Skeletal muscle satellite cell (primary cell): ENCODE results near the gene EBF3.

Experiments used
- H3K27me3 ChIP-seq: 2 replicates; pipeline ENCODE4 v1.7.0; 2013; ENCODE audit warnings: low read length; ENCODE audit not compliant: control insufficient read depth, insufficient read depth
- H3K36me3 ChIP-seq: 2 replicates; pipeline ENCODE4 v1.7.0; 2013; ENCODE audit warnings: mild to moderate bottlenecking, control low read depth, low read length; ENCODE audit not compliant: insufficient read depth
- H3K4me1 ChIP-seq: 2 replicates; pipeline ENCODE4 v1.7.0; 2013; ENCODE audit warnings: low read length; ENCODE audit not compliant: control insufficient read depth, insufficient read depth
- H3K4me2 ChIP-seq: 2 replicates; pipeline ENCODE4 v1.7.0; 2013; ENCODE audit warnings: mild to moderate bottlenecking, low read length
- H3K4me3 ChIP-seq: 2 replicates; pipeline ENCODE4 v1.7.0; 2013; ENCODE audit warnings: low read length
- H3K9ac ChIP-seq: 2 replicates; pipeline ENCODE4 v1.7.0; 2013; ENCODE audit warnings: mild to moderate bottlenecking, low read depth, low read length, moderate library complexity
- H3K9me3 ChIP-seq: replicated peaks from 2 replicates; pipeline ENCODE4 v1.7.0; 2013; ENCODE audit warnings: mild to moderate bottlenecking, control low read depth, low read length

Gene EBF3

DNA sequence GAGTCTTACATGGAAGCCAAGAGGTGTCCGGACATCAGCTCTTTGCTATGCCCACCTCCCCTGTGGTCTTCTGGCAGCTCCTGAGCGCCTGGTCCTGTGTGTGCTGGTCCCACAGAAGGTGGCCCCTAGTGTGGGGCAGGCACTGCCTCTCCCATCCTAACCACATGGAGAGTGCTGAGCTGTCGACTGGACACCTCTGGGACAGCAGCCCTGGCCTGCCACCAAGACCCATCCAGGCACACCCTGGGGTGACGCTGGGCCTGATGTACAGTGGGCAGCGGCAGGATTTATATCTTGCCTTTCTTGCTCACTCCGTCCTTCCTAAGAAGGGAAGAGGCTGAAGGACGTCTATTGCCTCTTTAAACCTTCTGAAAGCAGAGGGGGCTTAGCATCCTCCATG is 98.7 kb downstream of the EBF3 start:
- peaks cover 36% of the 10 kb centered on the region for H3K36me3 ChIP-seq
- H3K9ac ChIP-seq = no peak overlapping the region
- H3K27me3 ChIP-seq = no peaks in the 10 kb centered on the region
- no peaks in the 10 kb centered on the region for H3K4me1 ChIP-seq
- no peaks in the 10 kb centered on the region for H3K9me3 ChIP-seq
- H3K4me2 ChIP-seq = no peak overlapping the region
- no peak overlapping the region for H3K4me3 ChIP-seq

DNA sequence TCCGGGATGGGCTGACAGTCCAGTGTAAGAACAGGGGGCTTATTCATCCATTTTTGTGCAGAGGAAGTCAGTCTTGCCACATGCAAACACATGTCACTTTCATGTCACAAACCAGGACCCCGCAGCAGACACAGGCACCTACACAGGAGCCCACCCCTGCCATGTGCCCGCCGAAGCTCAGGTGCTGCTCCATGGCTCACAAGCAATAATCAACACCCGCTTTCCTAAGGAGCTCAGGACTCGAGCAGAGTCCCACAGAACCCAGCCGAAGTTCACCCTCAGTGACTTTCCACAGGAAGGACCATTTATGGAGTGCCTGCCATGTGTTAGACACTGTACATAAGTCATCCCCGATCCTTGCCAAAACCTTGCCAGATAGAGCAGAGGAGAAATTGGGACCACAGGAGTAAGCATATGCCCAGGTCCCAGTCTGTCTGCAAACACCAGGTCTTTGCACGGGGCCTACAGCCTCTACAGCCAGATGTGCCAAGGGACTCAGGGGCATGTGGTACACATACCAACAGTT is 99.4 kb downstream of the EBF3 start:
- peaks cover 34% of the 10 kb centered on the region for H3K36me3 ChIP-seq
- no peak overlapping the region for H3K4me3 ChIP-seq
- no peaks in the 10 kb centered on the region for H3K9me3 ChIP-seq
- no peak overlapping the region for H3K9ac ChIP-seq
- H3K4me2 ChIP-seq = no peak overlapping the region
- H3K4me1 ChIP-seq = no peaks in the 10 kb centered on the region
- H3K27me3 ChIP-seq = no peaks in the 10 kb centered on the region

DNA sequence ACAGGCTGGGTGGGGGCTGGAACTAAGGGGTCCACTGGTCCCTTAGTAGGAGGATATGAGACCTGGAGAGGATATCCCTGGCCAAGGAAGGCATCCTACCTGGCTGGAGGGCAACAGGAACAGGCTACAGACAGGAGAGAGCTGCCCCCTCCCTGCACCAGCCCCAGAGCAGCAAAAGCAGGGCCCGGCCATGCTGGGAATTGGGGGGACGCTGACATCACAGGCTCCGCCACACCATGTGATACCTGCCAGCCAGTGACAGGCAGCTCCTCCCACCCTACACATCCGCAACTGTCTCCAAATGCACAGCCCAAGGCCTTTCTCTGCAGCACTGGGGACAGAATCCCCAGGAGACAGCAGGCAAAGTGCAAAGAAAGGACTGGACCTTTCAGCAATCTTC is 100.0 kb downstream of the EBF3 start:
- no peak overlapping the region for H3K4me2 ChIP-seq
- no peaks in the 10 kb centered on the region for H3K9me3 ChIP-seq
- no peak overlapping the region for H3K4me3 ChIP-seq
- no peaks in the 10 kb centered on the region for H3K4me1 ChIP-seq
- H3K36me3 ChIP-seq = peaks cover 31% of the 10 kb centered on the region
- no peaks in the 10 kb centered on the region for H3K27me3 ChIP-seq
- no peak overlapping the region for H3K9ac ChIP-seq

GRCh38 chr10:129863201-129863663 is 100.8 kb downstream of the EBF3 start:
- Histone ChIP-seq H3K9ac (no peak overlapping the region), H3K4me1 (no peaks in the 10 kb centered on the region), H3K27me3 (no peaks in the 10 kb centered on the region), H3K36me3 (peaks cover 31% of the 10 kb centered on the region), H3K9me3 (no peaks in the 10 kb centered on the region), H3K4me3 (no peak overlapping the region), H3K4me2 (no peak overlapping the region)

- Histone ChIP-seq H3K4me2 (no peak overlapping the region), H3K4me1 (no peaks in the 10 kb centered on the region), H3K4me3 (no peak overlapping the region), H3K9me3 (no peaks in the 10 kb centered on the region), H3K27me3 (no peaks in the 10 kb centered on the region), H3K9ac (no peak overlapping the region), H3K36me3 (peaks cover 29% of the 10 kb centered on the region)
Observed at GRCh38 chr10:129861776-129862531, 102.1 kb downstream of the EBF3 start.

- Histone ChIP-seq H3K4me1 (no peaks in the 10 kb centered on the region), H3K36me3 (peaks cover 16% of the 10 kb centered on the region), H3K27me3 (no peaks in the 10 kb centered on the region), H3K9me3 (no peaks in the 10 kb centered on the region), H3K4me2 (no peak overlapping the region), H3K4me3 (no peak overlapping the region), H3K9ac (no peak overlapping the region)
Observed at GRCh38 chr10:129860396-129860795, 103.7 kb downstream of the EBF3 start.

DNA sequence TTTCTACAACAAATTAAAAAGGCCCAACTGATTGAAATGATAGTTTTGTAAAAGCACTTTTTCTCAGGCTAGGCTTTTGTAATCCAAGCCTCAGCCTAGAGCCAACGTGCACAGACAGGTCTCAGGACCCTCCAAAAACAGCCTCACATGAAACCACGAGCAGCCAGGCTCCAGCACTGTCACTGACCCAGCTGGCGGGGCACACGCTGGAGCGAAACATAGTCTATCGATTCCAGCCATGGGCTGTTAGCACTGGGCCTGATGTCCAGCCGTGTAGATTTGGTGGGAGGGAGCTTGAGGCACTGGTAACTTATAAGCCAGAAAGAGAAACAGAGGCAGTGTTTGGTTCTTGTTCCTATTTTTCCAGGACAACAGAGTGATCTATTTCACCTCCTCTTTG is 104.5 kb downstream of the EBF3 start:
- H3K4me1 ChIP-seq = no peaks in the 10 kb centered on the region
- H3K4me2 ChIP-seq = no peak overlapping the region
- H3K4me3 ChIP-seq = no peak overlapping the region
- peaks cover 16% of the 10 kb centered on the region for H3K36me3 ChIP-seq
- H3K9ac ChIP-seq = no peak overlapping the region
- no peaks in the 10 kb centered on the region for H3K27me3 ChIP-seq
- no peaks in the 10 kb centered on the region for H3K9me3 ChIP-seq

DNA sequence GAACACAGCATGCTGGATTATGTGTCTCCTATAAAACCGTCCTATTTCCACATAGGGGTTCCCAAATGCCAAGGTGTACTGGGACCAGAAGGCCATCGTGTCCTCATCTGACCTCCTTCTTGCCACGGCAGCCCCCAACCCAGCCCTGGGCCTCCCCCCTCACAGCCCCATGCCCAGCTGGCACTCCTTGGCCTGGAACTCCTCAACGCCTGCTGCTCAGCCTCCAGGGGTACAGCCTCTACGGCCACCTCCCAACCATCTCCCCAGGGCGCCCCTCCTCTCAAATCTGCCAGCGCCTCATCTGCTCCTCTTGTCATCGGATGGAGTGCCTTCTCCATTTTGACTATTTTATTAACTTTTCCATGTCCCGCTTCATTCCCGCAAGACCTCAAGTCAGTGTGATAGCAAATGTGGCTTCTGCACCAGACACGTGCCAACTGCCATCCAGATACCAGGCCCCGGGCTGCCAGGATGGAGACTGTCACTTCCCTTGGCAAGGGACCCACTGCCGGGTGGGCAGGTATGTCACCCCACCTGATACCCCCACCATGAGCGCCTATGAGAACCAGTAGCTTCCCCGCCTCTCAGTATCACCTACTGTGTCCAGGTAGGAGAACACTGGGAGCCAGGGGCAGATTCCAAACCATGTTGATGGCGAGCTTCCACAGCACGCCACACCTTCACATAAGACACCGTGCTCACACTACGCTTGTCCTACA is 106.7 kb downstream of the EBF3 start:
- H3K36me3 ChIP-seq = peaks cover 16% of the 10 kb centered on the region
- no peaks in the 10 kb centered on the region for H3K27me3 ChIP-seq
- no peak overlapping the region for H3K4me3 ChIP-seq
- no peak overlapping the region for H3K9ac ChIP-seq
- no peaks in the 10 kb centered on the region for H3K4me1 ChIP-seq
- H3K4me2 ChIP-seq = no peak overlapping the region
- no peaks in the 10 kb centered on the region for H3K9me3 ChIP-seq

- Histone ChIP-seq H3K36me3 (peaks cover 8% of the 10 kb centered on the region), H3K9me3 (no peaks in the 10 kb centered on the region), H3K4me3 (no peak overlapping the region), H3K4me1 (peaks cover 4% of the 10 kb centered on the region), H3K9ac (no peak overlapping the region), H3K27me3 (no peaks in the 10 kb centered on the region), H3K4me2 (no peak overlapping the region)
Observed at GRCh38 chr10:129855836-129856563, 108.1 kb downstream of the EBF3 start.

DNA sequence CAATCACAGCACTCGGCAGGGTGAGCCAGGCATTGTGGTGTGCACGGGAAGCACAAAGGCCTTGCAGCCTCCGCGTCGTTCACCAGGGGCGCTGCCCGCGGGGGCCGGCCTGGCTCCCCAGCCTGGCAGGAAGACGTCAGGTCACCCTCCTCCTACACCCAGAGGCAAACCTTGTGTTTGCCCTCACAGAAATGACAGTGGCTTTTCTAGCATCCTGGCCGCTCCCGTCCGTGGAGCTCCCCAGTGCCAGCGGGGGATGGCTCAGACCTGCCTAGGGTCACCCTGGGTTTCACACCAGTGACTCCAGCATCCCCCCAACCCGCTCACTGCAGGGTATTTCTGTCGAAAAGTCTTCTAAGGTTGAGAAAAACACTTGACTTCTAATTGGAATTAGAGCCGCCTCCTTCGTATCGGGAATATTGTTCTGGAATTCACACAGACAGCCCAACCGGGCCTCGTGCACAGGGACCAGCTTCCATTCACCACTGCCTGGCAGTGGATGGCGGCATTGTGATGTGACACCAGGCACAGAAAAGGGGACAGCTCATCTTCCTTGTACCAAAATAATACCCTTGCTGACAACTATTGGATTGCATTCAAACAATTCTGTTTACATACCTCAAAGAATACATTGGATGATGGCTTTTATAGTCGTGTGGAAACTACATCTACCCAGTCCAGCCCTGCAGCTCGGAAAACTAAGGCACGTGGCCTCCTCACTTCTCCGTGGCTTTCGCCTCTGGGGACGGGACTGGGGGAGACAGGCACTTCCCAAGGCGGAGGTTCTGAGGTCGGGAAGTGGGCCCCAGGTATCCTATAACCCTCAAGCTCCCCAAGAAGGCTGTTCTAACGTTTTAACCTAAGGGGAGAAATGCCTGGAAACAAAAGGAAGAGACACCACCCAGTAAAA is 109.0 kb downstream of the EBF3 start:
- no peak overlapping the region for H3K4me2 ChIP-seq
- H3K4me3 ChIP-seq = no peak overlapping the region
- no peaks in the 10 kb centered on the region for H3K9me3 ChIP-seq
- peaks cover 4% of the 10 kb centered on the region for H3K4me1 ChIP-seq
- H3K36me3 ChIP-seq = peaks cover 7% of the 10 kb centered on the region
- no peaks in the 10 kb centered on the region for H3K27me3 ChIP-seq
- no peak overlapping the region for H3K9ac ChIP-seq
